ENCODE data around the gene CD244.

DNA sequence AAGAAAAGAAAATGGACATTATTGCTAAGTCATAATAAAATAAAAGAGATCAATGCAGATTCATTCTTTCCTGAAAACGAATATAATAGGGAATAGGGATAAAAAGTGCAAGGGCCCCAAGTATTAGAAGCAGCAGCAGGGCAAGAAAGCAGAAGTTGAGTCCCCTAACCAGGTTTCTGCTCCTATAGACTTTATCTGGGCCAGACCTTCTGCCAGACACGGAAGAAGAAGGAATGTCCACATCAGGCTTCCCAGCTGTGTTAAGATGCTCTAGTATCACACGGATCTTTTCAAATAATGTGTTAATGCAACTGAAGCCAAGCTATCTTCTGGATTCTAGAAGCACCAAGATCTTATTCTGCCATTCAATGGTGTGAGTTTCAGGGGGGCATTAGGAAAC is 26.9 kb downstream of the CD244 start:
- TF ChIP-seq MAX (IDR thresholded peaks at IDR 0.05) (no peak), POLR2A (IDR thresholded peaks at IDR 0.05; ENCODE audit: low read length) (no peak), MAZ (IDR thresholded peaks at IDR 0.05; ENCODE audit: borderline replicate concordance, low read depth, low read length) (no peak), SMC3 (IDR thresholded peaks at IDR 0.05) (no peak), CHD4 (IDR thresholded peaks at IDR 0.05; ENCODE audit: borderline replicate concordance) (no peak), RCOR1 (IDR thresholded peaks at IDR 0.05; ENCODE audit: low read depth, low read length) (no peak)
- TF ChIP-seq, protein P1, sequence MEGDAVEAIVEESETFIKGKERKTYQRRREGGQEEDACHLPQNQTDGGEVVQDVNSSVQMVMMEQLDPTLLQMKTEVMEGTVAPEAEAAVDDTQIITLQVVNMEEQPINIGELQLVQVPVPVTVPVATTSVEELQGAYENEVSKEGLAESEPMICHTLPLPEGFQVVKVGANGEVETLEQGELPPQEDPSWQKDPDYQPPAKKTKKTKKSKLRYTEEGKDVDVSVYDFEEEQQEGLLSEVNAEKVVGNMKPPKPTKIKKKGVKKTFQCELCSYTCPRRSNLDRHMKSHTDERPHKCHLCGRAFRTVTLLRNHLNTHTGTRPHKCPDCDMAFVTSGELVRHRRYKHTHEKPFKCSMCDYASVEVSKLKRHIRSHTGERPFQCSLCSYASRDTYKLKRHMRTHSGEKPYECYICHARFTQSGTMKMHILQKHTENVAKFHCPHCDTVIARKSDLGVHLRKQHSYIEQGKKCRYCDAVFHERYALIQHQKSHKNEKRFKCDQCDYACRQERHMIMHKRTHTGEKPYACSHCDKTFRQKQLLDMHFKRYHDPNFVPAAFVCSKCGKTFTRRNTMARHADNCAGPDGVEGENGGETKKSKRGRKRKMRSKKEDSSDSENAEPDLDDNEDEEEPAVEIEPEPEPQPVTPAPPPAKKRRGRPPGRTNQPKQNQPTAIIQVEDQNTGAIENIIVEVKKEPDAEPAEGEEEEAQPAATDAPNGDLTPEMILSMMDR (IDR thresholded peaks at IDR 0.05), result no peak
